HCT116 (cell line): ENCODE results near the gene ACBD5.
"Not testable (repeated sequence)": the region's sequence is repeated elsewhere in the genome, so short reads cannot be mapped to it uniquely, and the experiment has no call there.

ENCODE experiments used
- CTCF ChIP-seq, 3 experiments: fragments of 200-600 bp in 1 of 3; sonication (generic) in 1 of 3; IDR thresholded peaks in 2 of 3; conservative IDR thresholded peaks in 1 of 3; 2 replicates each; pipeline ENCODE4 v1.5.1; 2012 to 2017; ENCODE audit warnings: low read depth in 2 of 3, low read length in 2 of 3, antibody characterized with exemption in 1 of 3, borderline replicate concordance in 1 of 3, control low read depth in 1 of 3, mild to moderate bottlenecking in 1 of 3, mixed read lengths in 1 of 3, mixed run types in 1 of 3, moderate library complexity in 1 of 3; ENCODE audit not compliant: insufficient read depth in 1 of 3
- EZH2 ChIP-seq: fragments of 200-600 bp; sonication (generic); IDR thresholded peaks from 2 replicates; pipeline ENCODE4 v1.6.1; 2017; ENCODE audit warnings: antibody characterized with exemption, mixed run types
- MAX ChIP-seq: IDR thresholded peaks from 2 replicates; pipeline ENCODE4 v1.6.1; 2012
- POLR2A ChIP-seq: IDR thresholded peaks from 2 replicates; pipeline ENCODE4 v1.7.0; 2011; ENCODE audit warnings: borderline replicate concordance; ENCODE audit not compliant: insufficient read depth, insufficient read length; ENCODE audit errors: extremely low read depth
- POLR2AphosphoS5 ChIP-seq: IDR thresholded peaks from 2 replicates; pipeline ENCODE4 v1.6.1; 2011; ENCODE audit warnings: mild to moderate bottlenecking, low read depth, low read length, moderate library complexity
- RAD21 ChIP-seq: IDR thresholded peaks from 2 replicates; pipeline ENCODE4 v1.6.1; 2012; ENCODE audit warnings: low read depth, mild to moderate bottlenecking
- REST ChIP-seq: IDR thresholded peaks from 2 replicates; pipeline ENCODE4 v1.6.1; 2012; ENCODE audit warnings: low read depth
- SRF ChIP-seq: IDR thresholded peaks from 2 replicates; pipeline ENCODE4 v1.6.1; 2012; ENCODE audit warnings: low read depth
- ZNF274 ChIP-seq: fragments of 200-500 bp; sonication (Bioruptor generic); IDR thresholded peaks from 2 replicates; pipeline ENCODE4 v1.6.1; 2014; ENCODE audit warnings: mild to moderate bottlenecking, low read depth, low read length, inconsistent platforms

- not testable (repeated sequence) for TF ChIP-seq CTCF (IDR thresholded peaks at IDR 0.05 in 2 of 3, conservative IDR thresholded peaks at IDR 0.05 in 1 of 3; ENCODE audit: borderline replicate concordance in 1 of 3, insufficient read depth in 1 of 3, low read depth in 2 of 3, low read length in 2 of 3); REST; EZH2; POLR2AphosphoS5; SRF; POLR2A; MAX; ZNF274; RAD21
These were observed 3.1 kb downstream of the ACBD5 start for GRCh38 chr10:27237531-27237930.
